NCI-H510A treated with DMSO at 0.1 percent for 48 hours (cell line): ENCODE results near the gene SNCG.
"Not testable (repeated sequence)": the region's sequence is repeated elsewhere in the genome, so short reads cannot be mapped to it uniquely, and the experiment has no call there.

Experiments
- DNase-seq: peaks from one replicate; lab custom pipeline; 2025; lab: John Stamatoyannopoulos, UW

The SNCG gene

GRCh38 chr10:86978457-86978856 lies 20.1 kb downstream of the SNCG start:
- DNase-seq: not testable (repeated sequence)

DNA sequence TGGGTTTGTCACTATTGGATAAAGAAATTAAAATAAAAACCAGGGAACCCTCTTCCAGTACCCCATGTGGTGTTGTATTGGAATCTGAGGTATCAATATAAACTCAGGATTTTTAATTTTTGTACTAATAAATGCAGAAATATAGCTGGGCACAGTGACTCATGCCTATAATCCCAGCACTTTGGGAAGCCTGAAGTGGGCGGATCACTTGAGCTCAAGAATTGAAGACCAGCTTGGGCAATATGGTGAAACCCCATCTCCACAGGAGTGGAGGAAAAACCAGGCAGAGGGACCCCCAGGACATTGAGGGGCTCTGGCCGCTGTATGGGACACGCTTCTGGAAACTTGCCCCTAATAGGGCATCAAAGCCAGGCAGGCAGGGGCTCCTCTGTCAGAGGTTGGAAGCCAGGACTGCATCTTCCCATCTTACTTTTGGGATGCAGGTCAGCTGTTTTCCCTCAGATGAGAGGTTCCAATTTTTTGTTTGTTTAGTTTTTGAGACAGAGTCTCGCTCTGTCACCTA lies 21.0 kb downstream of the SNCG start:
- DNase-seq: no peak

- DNase-seq: no peak
These were observed 21.6 kb downstream of the SNCG start for GRCh38 chr10:86979977-86980448.

DNA sequence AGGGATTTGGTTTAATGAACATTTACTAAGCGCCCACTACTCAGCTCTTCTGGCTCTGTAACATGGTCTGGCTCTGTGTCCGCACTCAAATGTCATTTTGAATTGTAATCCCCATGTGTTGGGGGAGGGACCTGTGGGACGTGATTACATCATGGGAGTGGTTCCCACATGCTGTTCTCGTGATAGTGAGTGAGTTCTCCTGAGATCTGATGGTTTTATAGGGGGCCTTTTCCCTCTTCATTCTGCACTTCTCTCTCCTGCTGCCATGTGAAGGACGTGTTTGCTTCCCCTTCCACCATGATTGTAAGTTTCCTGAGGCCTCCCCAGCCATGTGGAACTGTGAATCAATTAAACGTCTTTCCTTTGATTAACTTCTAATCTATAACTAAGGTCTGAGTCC lies 22.6 kb downstream of the SNCG start:
- not testable (repeated sequence) for DNase-seq

DNA sequence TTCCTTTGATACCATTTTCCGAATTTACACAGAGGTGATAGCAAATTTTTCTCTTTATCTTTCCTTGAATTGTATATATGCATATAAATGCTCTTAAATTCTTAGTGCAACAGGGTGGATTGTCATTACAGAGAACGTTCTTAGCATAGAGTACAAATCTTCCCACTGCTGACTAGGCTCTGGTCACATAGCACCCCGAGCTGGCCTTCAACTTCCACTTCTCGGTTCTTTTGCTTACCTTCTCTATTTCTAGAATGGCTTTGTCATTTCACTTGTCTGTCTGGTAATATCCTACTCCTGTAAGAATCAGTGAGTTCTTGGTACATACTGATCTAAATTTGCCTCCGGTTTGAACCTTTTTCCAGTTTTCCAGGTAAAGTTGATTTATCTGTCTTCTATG lies 23.3 kb downstream of the SNCG start:
- DNase-seq: no peak

GRCh38 chr10:86984498-86984897 lies 26.1 kb downstream of the SNCG start:
- DNase-seq: not testable (repeated sequence)

DNA sequence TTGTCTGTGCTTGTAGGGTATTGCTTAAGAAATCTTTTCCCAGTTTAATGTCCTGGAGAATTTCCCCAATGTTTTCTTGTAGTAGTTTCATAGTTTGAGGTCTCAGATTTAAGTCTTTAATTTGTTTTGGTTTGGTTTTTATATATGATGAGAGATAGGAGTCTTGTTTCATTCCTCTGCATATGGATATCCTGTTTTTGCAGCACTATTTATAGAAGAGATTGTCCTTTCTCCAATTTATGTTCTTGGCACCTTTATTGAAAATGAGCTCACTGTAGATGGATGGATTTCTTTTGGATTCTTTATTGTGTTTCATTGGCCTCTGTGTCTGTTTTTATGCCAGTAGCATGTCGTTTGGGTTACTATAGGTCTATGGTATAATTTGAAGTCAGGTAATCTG lies 30.1 kb downstream of the SNCG start:
- no peak for DNase-seq

DNA sequence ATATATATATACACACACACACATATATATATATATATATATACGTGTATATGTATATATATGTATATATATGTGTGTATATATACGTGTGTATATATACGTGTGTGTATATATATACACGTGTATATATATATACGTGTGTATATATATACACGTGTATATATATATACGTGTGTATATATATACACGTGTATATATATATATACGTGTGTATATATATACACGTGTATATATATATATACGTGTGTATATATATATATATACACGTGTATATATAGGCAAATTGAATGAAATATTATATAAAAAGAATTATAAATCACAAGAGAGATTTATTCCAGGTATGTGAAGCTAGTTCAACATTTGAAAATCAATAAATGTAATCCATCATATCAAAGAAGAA lies 33.0 kb downstream of the SNCG start:
- not testable (repeated sequence) for DNase-seq

GRCh38 chr10:86992456-86992855 lies 34.1 kb downstream of the SNCG start:
- no peak for DNase-seq

- DNase-seq: no peak
These were observed 34.5 kb downstream of the SNCG start for GRCh38 chr10:86992929-86993328.

DNA sequence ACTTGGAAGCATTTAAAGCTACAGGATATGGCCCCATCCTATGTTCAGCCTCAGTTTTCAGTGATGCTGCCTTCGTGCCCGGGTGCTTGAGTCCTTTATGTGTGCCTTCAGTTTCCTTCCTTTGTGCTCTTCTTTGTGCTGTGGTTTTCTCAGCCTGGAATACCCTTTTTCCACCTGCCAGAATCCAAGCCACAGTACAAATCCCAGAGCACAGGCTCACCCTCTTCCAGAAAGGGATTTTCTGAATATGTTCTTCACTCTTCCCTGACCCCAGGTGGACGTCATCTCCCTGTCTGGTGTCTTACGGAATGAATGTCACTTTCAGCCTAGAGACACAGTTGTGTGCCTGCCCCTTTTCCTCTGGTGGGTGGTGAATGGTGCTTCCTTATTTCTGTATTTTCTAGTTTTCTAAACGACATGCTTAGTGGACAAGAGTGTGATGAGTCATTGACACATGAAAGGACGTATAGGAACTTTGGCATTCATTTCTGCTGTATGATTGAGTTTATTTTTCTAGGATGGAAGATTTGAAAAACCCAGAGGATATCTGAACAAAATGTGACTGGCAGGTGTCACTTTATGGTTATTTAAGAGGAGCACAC lies 41.5 kb downstream of the SNCG start:
- DNase-seq: not testable (repeated sequence)

GRCh38 chr10:87000491-87000890 lies 42.1 kb downstream of the SNCG start:
- no peak for DNase-seq

DNA sequence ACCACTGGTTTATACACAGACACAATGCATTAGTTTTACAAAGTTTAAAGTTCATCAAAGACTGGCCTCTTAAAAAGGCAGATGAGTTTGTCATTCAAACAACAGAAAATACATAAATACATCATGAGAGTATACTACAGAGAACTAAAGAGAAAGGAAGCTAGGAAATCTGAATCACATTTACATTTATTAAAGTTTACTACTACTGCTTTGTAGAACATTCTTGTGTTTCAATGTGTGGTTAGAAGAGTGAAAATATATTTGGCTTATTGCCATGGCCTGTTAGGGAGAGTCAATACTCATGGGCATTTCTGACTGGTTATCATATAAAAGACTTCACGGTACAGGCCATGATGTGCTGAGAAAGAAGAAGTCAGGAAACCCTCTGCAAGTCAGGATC lies 48.7 kb downstream of the SNCG start:
- DNase-seq: not testable (repeated sequence)

- DNase-seq: not testable (repeated sequence)
These were observed 49.3 kb downstream of the SNCG start for GRCh38 chr10:87007674-87008073.

DNA sequence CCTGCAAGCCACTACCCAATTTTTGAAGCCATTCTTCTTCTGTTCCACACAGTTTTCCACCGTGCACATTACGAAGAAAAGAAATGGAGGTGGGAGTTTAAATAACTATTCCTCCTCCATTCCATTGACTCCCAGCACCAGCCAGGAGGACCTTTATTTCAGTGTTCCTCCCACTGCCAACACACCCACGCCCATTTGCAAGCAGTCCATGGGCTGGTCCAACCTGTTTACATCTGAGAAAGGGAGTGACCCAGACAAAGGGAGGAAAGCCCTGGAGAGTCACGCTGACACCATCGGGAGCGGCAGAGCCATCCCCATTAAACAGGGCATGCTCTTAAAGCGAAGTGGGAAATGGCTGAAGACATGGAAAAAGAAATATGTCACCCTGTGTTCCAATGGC lies 49.9 kb downstream of the SNCG start:
- DNase-seq: not testable (repeated sequence)

GRCh38 chr10:87009134-87009696 lies 50.8 kb downstream of the SNCG start:
- not testable (repeated sequence) for DNase-seq
